ENCODE measurements around the gene TMCC2.

GRCh38 chr1:205304695-205305070, 76.9 kb downstream of the TMCC2 start:
- no peak for TF ChIP-seq CTCF (IDR thresholded peaks at IDR 0.05)
- TF ChIP-seq EZH2phosphoT487 (IDR thresholded peaks at IDR 0.05), result no peak
- no peak for TF ChIP-seq EZH2 (IDR thresholded peaks at IDR 0.05)

Measured in neural progenitor cell (in vitro differentiated cells).